ENCODE measurements around the gene HDC. TPM values are rescaled to one million over a fixed set of nuclear protein-coding genes. Genes with fewer than 3 reads are reported as not detected.

Gene HDC
- total and polyA plus RNA-seq, 10 donors, result 0.22 to 2.9 (median 1.3) TPM; not detected in 3

DNA sequence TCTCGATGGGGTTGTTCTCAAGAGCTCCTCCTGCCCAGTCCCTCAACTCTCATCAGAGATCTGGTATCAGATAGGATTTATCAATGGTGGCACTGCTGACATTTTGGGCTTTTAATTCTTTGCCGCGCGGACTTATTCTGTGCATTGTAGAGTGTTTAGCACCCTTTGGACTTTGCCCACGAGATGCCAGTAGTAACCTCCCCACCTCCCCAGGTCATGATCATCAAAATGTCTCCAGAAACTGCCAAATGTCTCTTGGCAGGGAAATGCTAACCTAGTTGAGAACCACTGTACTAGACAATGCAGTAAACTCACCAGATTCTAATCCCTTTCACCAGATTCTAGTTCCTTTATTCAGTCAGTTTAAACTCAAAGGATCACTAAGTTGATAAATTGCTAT, 59.5 kb downstream of the HDC start:
- peaks cover 0 to 3% (median 0%) of the 10 kb centered on the region in 8 donors for H3K9me3 ChIP-seq
- no peak overlapping the region for H3K27ac ChIP-seq
- H3K27me3 ChIP-seq (replicated peaks in 1 of 7), result no peaks in the 10 kb centered on the region
- WGBS, 5 donors, result 85 to 97% (median 87%) methylated on average over 5 of the region's 5 CpGs
- intact Hi-C loops (cut with DNase I; ENCODE audit: low total_unique reads), result no loop called here
- no peaks in the 10 kb centered on the region for H3K4me1 ChIP-seq
- no peak overlapping the region for H3K4me3 ChIP-seq
- DNase-seq, result no peak
- TF ChIP-seq CTCF (IDR thresholded peaks at IDR 0.05 in 8 of 11, conservative IDR thresholded peaks at IDR 0.05 in 3 of 11) (no peak), POLR2A (IDR thresholded peaks at IDR 0.05) (no peak), POLR2AphosphoS5 (IDR thresholded peaks at IDR 0.05) (no peak)
- peaks cover 0 to 29% (median 0%) of the 10 kb centered on the region in 6 donors for H3K36me3 ChIP-seq

DNA sequence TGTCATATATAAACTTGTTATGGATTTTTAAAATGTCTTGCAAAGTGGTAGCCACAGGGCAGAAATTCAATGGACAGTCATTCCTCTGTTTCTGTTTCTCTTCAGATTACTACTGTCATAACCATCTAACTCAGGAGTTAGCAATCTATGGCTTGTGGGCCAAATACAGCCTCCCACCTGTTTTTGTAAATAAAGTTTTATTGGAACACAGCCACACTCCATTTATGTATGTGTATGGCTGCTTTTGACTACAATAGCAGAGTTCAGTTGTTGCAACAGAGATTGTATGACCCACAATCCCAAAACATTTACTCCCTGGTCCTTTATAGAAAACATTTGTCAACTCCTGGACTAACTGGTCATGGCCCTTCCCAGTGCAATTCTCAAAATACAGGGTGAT, 63.5 kb downstream of the HDC start:
- Histone ChIP-seq H3K9me3 (no peaks in the 10 kb centered on the region), H3K4me3 (no peak overlapping the region), H3K27ac (no peak overlapping the region), H3K36me3 (peaks cover 0 to 22% (median 0%) of the 10 kb centered on the region in 6 donors), H3K4me1 (no peaks in the 10 kb centered on the region), H3K27me3 (replicated peaks in 1 of 7) (no peaks in the 10 kb centered on the region)
- TF ChIP-seq CTCF (IDR thresholded peaks at IDR 0.05 in 8 of 11, conservative IDR thresholded peaks at IDR 0.05 in 3 of 11) (no peak), POLR2AphosphoS5 (IDR thresholded peaks at IDR 0.05) (no peak), POLR2A (IDR thresholded peaks at IDR 0.05) (no peak)
- intact Hi-C loops (cut with DNase I; ENCODE audit: low total_unique reads), result no loop called here
- no peak for DNase-seq

- 82 to 91% (median 86%) methylated on average over 6 of the region's 6 CpGs for WGBS, 5 donors
- peaks cover 0 to 9% (median 0%) of the 10 kb centered on the region in 6 donors for H3K4me1 ChIP-seq
- intact Hi-C loops (cut with DNase I; ENCODE audit: low total_unique reads), result no loop called here
- no peak overlapping the region for H3K4me3 ChIP-seq
- no peak for DNase-seq
- H3K36me3 ChIP-seq, result peaks cover 0 to 4% (median 0%) of the 10 kb centered on the region in 6 donors
- no peak for TF ChIP-seq CTCF (IDR thresholded peaks at IDR 0.05 in 8 of 11, conservative IDR thresholded peaks at IDR 0.05 in 3 of 11)
- TF ChIP-seq POLR2A (IDR thresholded peaks at IDR 0.05), result no peak
- TF ChIP-seq POLR2AphosphoS5 (IDR thresholded peaks at IDR 0.05), result no peak
- H3K27me3 ChIP-seq (replicated peaks in 1 of 7), result no peaks in the 10 kb centered on the region
- no peak overlapping the region for H3K27ac ChIP-seq
- no peaks in the 10 kb centered on the region for H3K9me3 ChIP-seq
These were observed 72.5 kb downstream of the HDC start for GRCh38 chr15:50192926-50193620.

- DNase-seq, result no peak
- Histone ChIP-seq H3K9me3 (no peaks in the 10 kb centered on the region), H3K27me3 (replicated peaks in 1 of 7) (no peaks in the 10 kb centered on the region), H3K4me3 (no peak overlapping the region), H3K36me3 (peaks cover 0 to 4% (median 0%) of the 10 kb centered on the region in 6 donors), H3K27ac (no peak overlapping the region), H3K4me1 (peaks cover 0 to 9% (median 0%) of the 10 kb centered on the region in 6 donors)
- no peak for TF ChIP-seq POLR2AphosphoS5 (IDR thresholded peaks at IDR 0.05)
- no peak for TF ChIP-seq CTCF (IDR thresholded peaks at IDR 0.05 in 8 of 11, conservative IDR thresholded peaks at IDR 0.05 in 3 of 11)
- TF ChIP-seq POLR2A (IDR thresholded peaks at IDR 0.05), result no peak
- WGBS, 5 donors, result 93 to 100% (median 96%) methylated on average over 1 of the region's 1 CpG
- intact Hi-C loops (cut with DNase I; ENCODE audit: low total_unique reads), result no loop called here
These were observed 73.4 kb downstream of the HDC start for GRCh38 chr15:50192164-50192563.

Small RNA genes within 50 kb of the gene (small RNA-seq; reads per million reads assigned to genes)
- 0 reads per million in 4 donors for gene RF00019

Other genes starting within 250 kb of the HDC start
- 10 to 100 TPM; 23.1 to 42.8 (median 31.3) TPM for gene ATP8B4, start 146.5 kb downstream of the HDC start, total RNA-seq
- 1 to 10 TPM; 1.7 to 4.9 (median 2.4) TPM for gene ATP8B4, start 146.5 kb downstream of the HDC start, polyA plus RNA-seq
- 1 to 10 TPM in 2 of 7 donors, under 1 TPM in 4, not detected in 1; 0.19 to 1.3 (median 0.78) TPM for gene SLC27A2, start 83.5 kb downstream of the HDC start, total RNA-seq
- gene SLC27A2, start 83.5 kb downstream of the HDC start, polyA plus RNA-seq, result under 1 TPM; 0.15 to 0.39 (median 0.19) TPM
- 10 to 100 TPM; 19.2 to 36.9 (median 23.7) TPM for gene GABPB1, start 89.5 kb upstream of the HDC start, total RNA-seq
- 10 to 100 TPM in 1 of 3 donors, 1 to 10 TPM in 2; 7.7 to 10.1 (median 9.5) TPM for gene GABPB1, start 89.5 kb upstream of the HDC start, polyA plus RNA-seq
- 10 to 100 TPM; 70.3 to 95.6 (median 78.0) TPM for gene USP8, start 158.7 kb upstream of the HDC start, total RNA-seq
- gene USP8, start 158.7 kb upstream of the HDC start, polyA plus RNA-seq, result 10 to 100 TPM; 13.4 to 24.5 (median 18.3) TPM